Thoracic aorta (tissue), 2 donors: ENCODE data around the gene ITGA3. TPM values are rescaled to one million over a fixed set of nuclear protein-coding genes. Genes with fewer than 3 reads are reported as not detected.

ENCODE experiments used
- ATAC-seq: fragments of 150-250 bp; one replicate; pipeline ENCODE4 v1.8.0; 2017; ENCODE audit warnings: low read depth; ENCODE audit not compliant: insufficient number of reproducible peaks, low FRiP score
- DNase-seq: peaks from one replicate; pipeline ENCODE4 v3.0.0-alpha.2; 2020; ENCODE audit warnings: low spot score
- H3K27ac ChIP-seq, 2 donors: fragments of 200-600 bp; sonication (generic); 1 replicate in 1 of 2; 2 replicates in 1 of 2; pipeline ENCODE4 v1.5.1; 2016; ENCODE audit warnings: mild to moderate bottlenecking in 2 of 2, moderate library complexity in 2 of 2
- H3K27me3 ChIP-seq: fragments of 200-600 bp; sonication (generic); replicated peaks from 2 replicates; pipeline ENCODE4 v1.6.0; 2016; ENCODE audit warnings: mild to moderate bottlenecking; ENCODE audit not compliant: insufficient read depth
- H3K36me3 ChIP-seq: fragments of 200-600 bp; sonication (generic); one replicate; pipeline ENCODE4 v1.5.1; 2016
- H3K4me1 ChIP-seq, 2 donors: fragments of 200-600 bp; sonication (generic); 1 replicate in 1 of 2; 2 replicates in 1 of 2; pipeline versions ENCODE4 v1.5.1 to v1.6.0; 2016; ENCODE audit warnings: low read depth in 2 of 2, mild to moderate bottlenecking in 1 of 2; ENCODE audit not compliant: control insufficient read depth in 1 of 2
- H3K4me3 ChIP-seq: fragments of 200-600 bp; sonication (generic); 2 replicates; pipeline ENCODE4 v1.5.1; 2016; ENCODE audit warnings: mild to moderate bottlenecking
- H3K9me3 ChIP-seq: fragments of 200-600 bp; sonication (generic); 2 replicates; pipeline ENCODE4 v1.5.1; 2016
- CTCF ChIP-seq: fragments of 200-600 bp; sonication (generic); IDR thresholded peaks from one replicate; pipeline ENCODE4 v1.5.1; 2019; ENCODE audit warnings: antibody characterized with exemption
- total RNA-seq, 2 donors: library from RNA; depleted of rRNA; stranded (reverse); fragments of >200 nt; gene quantifications; one replicate each; pipeline versions ENCODE4 v1.1.0 to v1.2.3, GENCODE V29; 2016

ITGA3 gene
- total RNA-seq, 2 donors from 2014 or later = 197 to 260 TPM

GRCh38 chr17:50042211-50042610 lies 13.7 kb upstream of the ITGA3 start:
- no peak for DNase-seq
- Histone ChIP-seq H3K27ac (no peak overlapping the region), H3K36me3 (no peaks in the 10 kb centered on the region), H3K27me3 (no peaks in the 10 kb centered on the region), H3K9me3 (no peaks in the 10 kb centered on the region), H3K4me3 (no peak overlapping the region), H3K4me1 (peaks cover 9 to 46% of the 10 kb centered on the region in 2 donors)
- ATAC-seq = no peak
- TF ChIP-seq CTCF = no peak

- H3K36me3 ChIP-seq = no peaks in the 10 kb centered on the region
- no peak for DNase-seq
- peak overlapping the region in 1 of 2 donors; percentile 44 for H3K27ac ChIP-seq
- H3K4me3 ChIP-seq = no peak overlapping the region
- no peak for ATAC-seq
- no peaks in the 10 kb centered on the region for H3K9me3 ChIP-seq
- peaks cover 6 to 42% of the 10 kb centered on the region in 2 donors for H3K4me1 ChIP-seq
- H3K27me3 ChIP-seq = no peaks in the 10 kb centered on the region
- TF ChIP-seq CTCF = no peak
Measured at GRCh38 chr17:50043290-50044148, 12.4 kb upstream of the ITGA3 start.

GRCh38 chr17:50044483-50044882 lies 11.4 kb upstream of the ITGA3 start:
- ATAC-seq = no peak
- Histone ChIP-seq H3K9me3 (no peaks in the 10 kb centered on the region), H3K4me3 (no peak overlapping the region), H3K36me3 (no peaks in the 10 kb centered on the region), H3K27ac (peak overlapping the region in 1 of 2 donors; percentile 44), H3K4me1 (peaks cover 6 to 42% of the 10 kb centered on the region in 2 donors), H3K27me3 (no peaks in the 10 kb centered on the region)
- DNase-seq = no peak
- no peak for TF ChIP-seq CTCF

GRCh38 chr17:50045154-50045553 lies 10.8 kb upstream of the ITGA3 start:
- H3K4me3 ChIP-seq = no peak overlapping the region
- DNase-seq = no peak
- no peaks in the 10 kb centered on the region for H3K9me3 ChIP-seq
- no peaks in the 10 kb centered on the region for H3K27me3 ChIP-seq
- H3K27ac ChIP-seq = no peak overlapping the region
- no peak for TF ChIP-seq CTCF
- H3K36me3 ChIP-seq = no peaks in the 10 kb centered on the region
- no peak for ATAC-seq
- peaks cover 6 to 42% of the 10 kb centered on the region in 2 donors for H3K4me1 ChIP-seq

- H3K9me3 ChIP-seq = no peaks in the 10 kb centered on the region
- no peak for DNase-seq
Measured at GRCh38 chr17:50046179-50046578, 9.7 kb upstream of the ITGA3 start.

More at GRCh38 chr17:50046179-50046578, 9.7 kb upstream of the ITGA3 start:
- Histone ChIP-seq H3K27me3 (no peaks in the 10 kb centered on the region), H3K4me1 (peaks cover 6 to 48% of the 10 kb centered on the region in 2 donors), H3K4me3 (no peak overlapping the region), H3K36me3 (no peaks in the 10 kb centered on the region), H3K27ac (no peak overlapping the region)
- no peak for ATAC-seq
- no peak for TF ChIP-seq CTCF
